DND-41 (cell line): ENCODE data around the gene STXBP5.

ENCODE experiments used
- EZH2 ChIP-seq: IDR thresholded peaks from 3 replicates; pipeline ENCODE4 v1.6.1; 2012; ENCODE audit warnings: borderline replicate concordance, low read depth, mild to moderate bottlenecking, moderate library complexity, low read length, inconsistent platforms; ENCODE audit not compliant: severe bottlenecking
- TF ChIP-seq, protein P1 (sequence below): IDR thresholded peaks from 2 replicates; pipeline ENCODE4 v1.5.1; 2012; ENCODE audit warnings: borderline replicate concordance, low read length, moderate library complexity, mild to moderate bottlenecking; ENCODE audit not compliant: poor library complexity, severe bottlenecking; ENCODE audit errors: extremely low read depth

DNA sequence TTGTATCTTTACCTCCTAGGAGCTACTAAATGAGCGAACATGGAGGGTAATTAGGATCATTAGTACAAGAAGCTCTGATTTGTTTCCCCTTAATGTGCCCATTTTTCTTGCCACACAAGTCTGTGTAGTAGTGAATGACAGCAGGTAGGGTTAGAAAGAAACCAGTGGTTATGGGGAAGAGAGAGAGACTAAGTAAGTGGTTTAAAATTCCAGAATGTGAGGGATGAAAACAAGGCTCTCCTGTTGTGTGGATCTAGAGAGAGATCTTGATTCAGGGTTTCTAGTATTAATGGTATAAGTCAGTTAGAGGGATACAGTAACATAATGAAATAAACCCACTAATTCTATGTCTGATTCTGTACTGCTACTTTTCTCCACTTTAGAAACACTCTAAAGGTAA is 22.7 kb downstream of the STXBP5 start:
- TF ChIP-seq, protein P1, sequence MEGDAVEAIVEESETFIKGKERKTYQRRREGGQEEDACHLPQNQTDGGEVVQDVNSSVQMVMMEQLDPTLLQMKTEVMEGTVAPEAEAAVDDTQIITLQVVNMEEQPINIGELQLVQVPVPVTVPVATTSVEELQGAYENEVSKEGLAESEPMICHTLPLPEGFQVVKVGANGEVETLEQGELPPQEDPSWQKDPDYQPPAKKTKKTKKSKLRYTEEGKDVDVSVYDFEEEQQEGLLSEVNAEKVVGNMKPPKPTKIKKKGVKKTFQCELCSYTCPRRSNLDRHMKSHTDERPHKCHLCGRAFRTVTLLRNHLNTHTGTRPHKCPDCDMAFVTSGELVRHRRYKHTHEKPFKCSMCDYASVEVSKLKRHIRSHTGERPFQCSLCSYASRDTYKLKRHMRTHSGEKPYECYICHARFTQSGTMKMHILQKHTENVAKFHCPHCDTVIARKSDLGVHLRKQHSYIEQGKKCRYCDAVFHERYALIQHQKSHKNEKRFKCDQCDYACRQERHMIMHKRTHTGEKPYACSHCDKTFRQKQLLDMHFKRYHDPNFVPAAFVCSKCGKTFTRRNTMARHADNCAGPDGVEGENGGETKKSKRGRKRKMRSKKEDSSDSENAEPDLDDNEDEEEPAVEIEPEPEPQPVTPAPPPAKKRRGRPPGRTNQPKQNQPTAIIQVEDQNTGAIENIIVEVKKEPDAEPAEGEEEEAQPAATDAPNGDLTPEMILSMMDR, result no peak
- TF ChIP-seq EZH2, result no peak
